CD14-positive monocyte (primary cell): Measurements from ENCODE around the gene NOP10. TPM values are rescaled to one million over a fixed set of nuclear protein-coding genes. Genes with fewer than 3 reads are reported as not detected.

Source experiments
- DNase-seq, 3 donors: peaks; one replicate each; pipeline ENCODE4 v3.0.0-alpha.2; 2011 to 2022
- H2AFZ ChIP-seq: 2 replicates; pipeline ENCODE4 v1.6.0; 2012; ENCODE audit warnings: mild to moderate bottlenecking, low read depth, low read length, inconsistent platforms; ENCODE audit not compliant: insufficient read depth, poor library complexity, severe bottlenecking
- H3K27ac ChIP-seq, 2 donors: 1 replicate in 1 of 2; 2 replicates in 1 of 2; pipeline ENCODE4 v1.5.1; 2012 to 2013; ENCODE audit warnings: low read length in 2 of 2, control low read depth in 1 of 2, inconsistent platforms in 1 of 2, low read depth in 1 of 2, mild to moderate bottlenecking in 1 of 2
- H3K27me3 ChIP-seq, 2 donors: one replicate each; pipeline versions ENCODE4 v1.6.0 to v1.6.1; 2011 to 2013; ENCODE audit warnings: low read length in 2 of 2; ENCODE audit not compliant: control insufficient read depth in 2 of 2, insufficient read depth in 2 of 2
- H3K36me3 ChIP-seq, 2 donors: replicated peaks in 1 of 2; 1 replicate in 1 of 2; 2 replicates in 1 of 2; pipeline versions ENCODE4 v1.5.1 to v1.6.1; 2012 to 2013; ENCODE audit warnings: low read length in 2 of 2, control low read depth in 1 of 2, inconsistent platforms in 1 of 2, mild to moderate bottlenecking in 1 of 2; ENCODE audit not compliant: insufficient read depth in 2 of 2, control insufficient read depth in 1 of 2
- H3K4me1 ChIP-seq, 2 donors: 1 replicate in 1 of 2; 2 replicates in 1 of 2; pipeline versions ENCODE4 v1.5.1 to v1.6.1; 2012 to 2013; ENCODE audit warnings: low read length in 2 of 2, control low read depth in 1 of 2, inconsistent platforms in 1 of 2, mild to moderate bottlenecking in 1 of 2, moderate library complexity in 1 of 2; ENCODE audit not compliant: insufficient read depth in 2 of 2, control insufficient read depth in 1 of 2
- H3K4me2 ChIP-seq: replicated peaks from 2 replicates; pipeline ENCODE3; 2012; ENCODE audit warnings: low read length, moderate library complexity, mild to moderate bottlenecking; ENCODE audit not compliant: poor library complexity, severe bottlenecking; ENCODE audit errors: extremely low read depth
- H3K4me3 ChIP-seq, 3 experiments: fragments of 200-600 bp in 1 of 3; sonication (generic) in 1 of 3; replicated peaks in 1 of 3; 1 replicate in 2 of 3; 2 replicates in 1 of 3; pipeline ENCODE4 v1.5.1; 2011 to 2013; ENCODE audit warnings: low read length in 3 of 3, mild to moderate bottlenecking in 3 of 3, control low read depth in 2 of 3, low read depth in 2 of 3, inconsistent platforms in 1 of 3, moderate library complexity in 1 of 3
- H3K79me2 ChIP-seq: 2 replicates; pipeline ENCODE4 v1.6.0; 2012; ENCODE audit warnings: mild to moderate bottlenecking, control low read depth, inconsistent platforms, low read length, moderate library complexity; ENCODE audit not compliant: insufficient read depth
- H3K9ac ChIP-seq: 2 replicates; pipeline ENCODE4 v1.6.0; 2017; ENCODE audit warnings: low read length, mild to moderate bottlenecking; ENCODE audit not compliant: insufficient read depth, poor library complexity, severe bottlenecking
- H3K9me3 ChIP-seq, 2 donors: replicated peaks in 1 of 2; 1 replicate in 1 of 2; 2 replicates in 1 of 2; pipeline versions ENCODE4 v1.5.1 to v1.6.1; 2012 to 2013; ENCODE audit warnings: low read length in 2 of 2, control low read depth in 1 of 2; ENCODE audit not compliant: control insufficient read depth in 1 of 2, insufficient read depth in 1 of 2
- H4K20me1 ChIP-seq: 2 replicates; pipeline ENCODE4 v1.6.0; 2012; ENCODE audit warnings: mild to moderate bottlenecking, low read length, control low read depth, moderate library complexity; ENCODE audit not compliant: insufficient read depth
- H3K27ac Mint-ChIP-seq, 7 donors: one replicate each; pipeline ENCODE4 v1.8.0; 2020; ENCODE audit warnings: mild to moderate bottlenecking in 7 of 7, mixed read lengths in 7 of 7, moderate library complexity in 6 of 7, inconsistent platforms in 2 of 7
- H3K27me3 Mint-ChIP-seq, 3 donors: one replicate each; pipeline ENCODE4 v1.8.0; 2021 to 2022; ENCODE audit warnings: low read depth in 3 of 3, mild to moderate bottlenecking in 3 of 3, mixed read lengths in 3 of 3, moderate library complexity in 3 of 3, inconsistent platforms in 1 of 3
- H3K36me3 Mint-ChIP-seq, 2 donors: one replicate each; pipeline ENCODE4 v1.8.0; 2020; ENCODE audit warnings: mixed read lengths in 2 of 2, inconsistent platforms in 1 of 2, mild to moderate bottlenecking in 1 of 2
- H3K4me1 Mint-ChIP-seq: one replicate; pipeline ENCODE4 v1.8.0; 2020; ENCODE audit warnings: mild to moderate bottlenecking, mixed read lengths
- H3K4me3 Mint-ChIP-seq, 2 donors: one replicate each; pipeline ENCODE4 v1.8.0; 2020; ENCODE audit warnings: mild to moderate bottlenecking in 2 of 2, mixed read lengths in 2 of 2, moderate library complexity in 1 of 2
- H3K9me3 Mint-ChIP-seq, 7 donors: one replicate each; pipeline ENCODE4 v1.8.0; 2020 to 2022; ENCODE audit warnings: mixed read lengths in 7 of 7, mild to moderate bottlenecking in 6 of 7, moderate library complexity in 6 of 7, inconsistent platforms in 2 of 7
- WGBS: methylation state at CpG from one replicate; pipeline ENCODE4 v1.1.5; 2013; ENCODE audit warnings: missing lambda C conversion rate; ENCODE audit not compliant: insufficient coverage; 5-methylcytosine and 5-hydroxymethylcytosine counted together
- intact Hi-C, 2 donors: fragments of 100-400 bp; cut with micrococcal nuclease; formaldehyde crosslinking; loops; one replicate each; pipeline versions ENCODE4 v1.15.0 to v1.15.1; 2023
- polyA plus RNA-seq, 3 donors: library from polyadenylated mRNA; depleted of rRNA in 1 of 3; unstranded in 2 of 3; stranded (reverse) in 1 of 3; fragments of 300-500 nt in 2 of 3; fragments of >200 nt in 1 of 3; fragmentation: Illumina TruSeq in 2 of 3; gene quantifications; 1 replicate in 2 of 3; 2 replicates in 1 of 3; pipeline ENCODE4 v1.2.3, GENCODE V29; 2012 to 2021
- TF ChIP-seq, protein P1 (sequence below): fragments of 200-600 bp; IDR thresholded peaks from one replicate; pipeline ENCODE4 v1.8.0; 2022; ENCODE audit warnings: antibody characterized with exemption, mild to moderate bottlenecking

Gene NOP10
- polyA plus RNA-seq, 3 donors, result 260 to 677 (median 586) TPM

DNA sequence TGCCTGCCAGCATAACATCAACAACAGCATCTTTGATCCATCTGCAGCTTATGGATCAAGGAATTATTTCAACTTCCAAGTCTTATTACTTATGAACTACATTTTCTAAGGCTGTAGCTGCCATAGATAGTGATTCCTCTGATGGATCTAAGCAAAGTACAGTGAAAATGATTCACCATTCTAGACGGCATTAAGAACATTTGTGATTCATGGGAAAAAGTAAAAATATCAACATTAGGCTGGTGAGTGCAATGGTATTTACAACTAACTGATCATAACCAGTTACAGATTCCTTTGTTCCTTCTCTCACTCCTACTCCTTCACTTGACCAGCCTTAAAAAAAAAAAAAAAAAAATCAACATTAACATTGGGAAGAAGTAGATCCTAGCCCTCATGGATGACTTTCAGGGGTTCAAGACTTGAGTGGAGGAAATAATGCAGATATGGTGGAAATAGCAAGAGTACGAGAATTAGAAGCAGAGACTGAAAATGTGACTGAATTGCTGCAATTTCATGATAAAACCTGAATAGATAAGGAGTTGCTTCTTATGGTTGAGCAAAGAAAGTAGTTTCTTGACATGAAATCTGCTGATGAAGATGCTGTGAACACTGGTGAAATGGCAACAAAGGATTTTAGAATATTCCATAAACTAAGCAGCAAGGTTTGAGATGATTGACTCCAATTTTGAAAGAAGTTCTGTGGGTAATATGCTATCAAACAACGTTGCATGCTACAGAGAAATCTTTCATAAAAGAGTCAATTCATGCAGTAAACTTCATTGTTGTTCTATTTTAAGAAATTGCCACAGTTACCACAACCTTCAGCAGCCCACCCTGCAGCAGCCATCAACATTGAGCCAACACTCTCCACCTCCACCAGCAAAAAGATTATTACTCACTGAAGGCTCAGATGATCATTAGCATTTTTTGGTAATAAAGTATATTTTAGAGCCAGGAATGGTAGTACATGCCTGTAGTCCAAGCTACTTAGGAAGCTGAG lies 28.1 kb downstream of the NOP10 start:
- Mint-ChIP-seq H3K4me1 (peaks cover 23% of the 10 kb centered on the region), H3K9me3 (peaks cover 0 to 2% (median 0%) of the 10 kb centered on the region in 7 donors), H3K27ac (peak overlapping the region in 3 of 7 donors; percentile 1 to 13 (median 2)), H3K4me3 (no peak overlapping the region), H3K36me3 (peaks cover 42 to 54% of the 10 kb centered on the region in 2 donors), H3K27me3 (no peaks in the 10 kb centered on the region)
- no peak overlapping the region for H3K27ac ChIP-seq
- H3K9ac ChIP-seq, result no peak overlapping the region
- H3K27me3 ChIP-seq, result no peaks in the 10 kb centered on the region
- TF ChIP-seq, protein P1, sequence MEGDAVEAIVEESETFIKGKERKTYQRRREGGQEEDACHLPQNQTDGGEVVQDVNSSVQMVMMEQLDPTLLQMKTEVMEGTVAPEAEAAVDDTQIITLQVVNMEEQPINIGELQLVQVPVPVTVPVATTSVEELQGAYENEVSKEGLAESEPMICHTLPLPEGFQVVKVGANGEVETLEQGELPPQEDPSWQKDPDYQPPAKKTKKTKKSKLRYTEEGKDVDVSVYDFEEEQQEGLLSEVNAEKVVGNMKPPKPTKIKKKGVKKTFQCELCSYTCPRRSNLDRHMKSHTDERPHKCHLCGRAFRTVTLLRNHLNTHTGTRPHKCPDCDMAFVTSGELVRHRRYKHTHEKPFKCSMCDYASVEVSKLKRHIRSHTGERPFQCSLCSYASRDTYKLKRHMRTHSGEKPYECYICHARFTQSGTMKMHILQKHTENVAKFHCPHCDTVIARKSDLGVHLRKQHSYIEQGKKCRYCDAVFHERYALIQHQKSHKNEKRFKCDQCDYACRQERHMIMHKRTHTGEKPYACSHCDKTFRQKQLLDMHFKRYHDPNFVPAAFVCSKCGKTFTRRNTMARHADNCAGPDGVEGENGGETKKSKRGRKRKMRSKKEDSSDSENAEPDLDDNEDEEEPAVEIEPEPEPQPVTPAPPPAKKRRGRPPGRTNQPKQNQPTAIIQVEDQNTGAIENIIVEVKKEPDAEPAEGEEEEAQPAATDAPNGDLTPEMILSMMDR, result no peak
- intact Hi-C loops, result no loop called here
- no peaks in the 10 kb centered on the region for H3K9me3 ChIP-seq
- H3K4me3 ChIP-seq, result no peak overlapping the region
- 90% methylated on average over 1 of the region's 3 CpGs for WGBS
- H3K36me3 ChIP-seq, result peaks cover 9 to 42% of the 10 kb centered on the region in 2 donors
- no peak for DNase-seq
- H2AFZ ChIP-seq, result no peak overlapping the region
- no peak overlapping the region for H3K4me2 ChIP-seq
- peaks cover 80% of the 10 kb centered on the region for H3K79me2 ChIP-seq
- peaks cover 99% of the 10 kb centered on the region for H4K20me1 ChIP-seq
- H3K4me1 ChIP-seq, result peaks cover 15 to 17% of the 10 kb centered on the region in 2 donors

DNA sequence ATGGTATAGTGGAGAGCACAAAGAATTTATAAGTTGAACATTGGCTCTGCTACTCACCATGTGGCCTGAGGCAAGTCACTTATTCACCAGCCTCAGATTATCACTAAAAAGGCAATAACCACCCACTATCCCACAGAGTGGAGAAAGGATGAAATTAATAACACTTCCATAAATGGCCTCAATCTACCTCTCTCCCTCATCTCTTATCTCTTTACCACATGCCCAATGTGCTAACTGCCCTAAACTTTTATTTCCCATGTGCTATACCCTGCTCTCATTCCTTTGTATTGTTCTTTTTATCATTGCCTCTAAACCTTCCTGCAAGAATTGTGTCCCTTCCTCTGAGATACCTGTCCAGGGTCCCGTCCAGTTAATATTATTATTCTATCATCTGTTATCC lies 31.4 kb downstream of the NOP10 start:
- no peak overlapping the region for H3K27ac ChIP-seq
- H3K9ac ChIP-seq, result no peak overlapping the region
- TF ChIP-seq, protein P1, result no peak
- no CpG with 5 or more reads among the region's 1 CpG for WGBS
- peaks cover 3% of the 10 kb centered on the region for H3K4me1 Mint-ChIP-seq
- no peaks in the 10 kb centered on the region for H3K4me1 ChIP-seq
- no peaks in the 10 kb centered on the region for H3K9me3 ChIP-seq
- peaks cover 54 to 70% of the 10 kb centered on the region in 2 donors for H3K36me3 Mint-ChIP-seq
- H2AFZ ChIP-seq, result no peak overlapping the region
- H3K4me3 ChIP-seq, result no peak overlapping the region
- intact Hi-C loops, result no loop called here
- peaks cover 97% of the 10 kb centered on the region for H4K20me1 ChIP-seq
- H3K27ac Mint-ChIP-seq, result no peak overlapping the region
- H3K9me3 Mint-ChIP-seq, result peaks cover 0 to 3% (median 0%) of the 10 kb centered on the region in 7 donors
- H3K27me3 Mint-ChIP-seq, result no peaks in the 10 kb centered on the region
- no peak overlapping the region for H3K4me2 ChIP-seq
- H3K27me3 ChIP-seq, result no peaks in the 10 kb centered on the region
- peaks cover 9 to 49% of the 10 kb centered on the region in 2 donors for H3K36me3 ChIP-seq
- DNase-seq, result no peak
- peaks cover 58% of the 10 kb centered on the region for H3K79me2 ChIP-seq
- no peak overlapping the region for H3K4me3 Mint-ChIP-seq
